OCI-M1 (cell line): Measurements from ENCODE around the gene C18orf63.
"Not testable (repeated sequence)": the region's sequence is repeated elsewhere in the genome, so short reads cannot be mapped to it uniquely, and the experiment has no call there.

Experiments
- DNase-seq: peaks from one replicate; lab custom pipeline; 2025; lab: John Stamatoyannopoulos, UW

Gene C18orf63

GRCh38 chr18:74315464-74316256, at the start of gene C18orf63:
Gene C18orf63, plus strand, starts transcription at chr18:74315839. Its CDS starts 2,027 bp downstream, at chr18:74317866.
- no peak for DNase-seq

DNA sequence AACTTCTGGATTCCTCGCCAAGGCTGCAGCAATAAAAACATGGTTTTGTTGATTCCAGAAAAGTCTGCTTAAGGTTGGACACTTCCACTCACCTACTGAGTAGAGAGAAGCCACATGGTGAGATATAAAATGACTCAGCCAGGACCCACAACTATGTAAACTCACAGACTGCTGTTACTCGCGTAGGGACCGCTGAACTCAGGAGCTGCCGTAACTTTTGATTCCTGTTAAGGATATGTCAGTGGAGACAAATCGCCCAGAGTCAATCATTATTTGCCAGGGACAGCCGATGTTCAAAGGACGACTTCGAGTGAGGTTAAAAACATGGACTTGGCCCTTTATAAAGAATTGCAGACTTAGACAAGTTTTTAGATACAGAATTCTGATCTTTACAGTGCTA, 49.5 kb upstream of the C18orf63 start:
- DNase-seq, result no peak

DNA sequence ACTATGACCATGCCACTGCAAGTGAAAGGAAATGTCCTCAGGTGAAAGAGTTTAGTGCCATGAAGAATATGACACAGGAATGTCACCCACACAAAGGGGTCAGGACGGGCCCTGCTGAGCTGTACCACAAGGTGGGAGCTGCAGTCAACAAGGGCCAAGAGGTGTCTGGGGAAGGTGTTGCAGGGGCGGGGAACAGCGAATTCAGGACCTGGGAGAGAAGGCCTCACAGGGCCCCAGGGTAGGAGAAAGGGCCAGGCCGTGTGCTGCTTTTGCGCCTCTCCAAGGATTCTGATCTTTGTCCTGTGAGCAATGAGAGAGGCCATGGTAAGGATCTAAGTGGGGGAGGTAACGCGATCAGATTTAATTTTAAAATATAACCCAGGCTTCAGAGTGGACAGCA, 47.5 kb upstream of the C18orf63 start:
- DNase-seq, result no peak

DNA sequence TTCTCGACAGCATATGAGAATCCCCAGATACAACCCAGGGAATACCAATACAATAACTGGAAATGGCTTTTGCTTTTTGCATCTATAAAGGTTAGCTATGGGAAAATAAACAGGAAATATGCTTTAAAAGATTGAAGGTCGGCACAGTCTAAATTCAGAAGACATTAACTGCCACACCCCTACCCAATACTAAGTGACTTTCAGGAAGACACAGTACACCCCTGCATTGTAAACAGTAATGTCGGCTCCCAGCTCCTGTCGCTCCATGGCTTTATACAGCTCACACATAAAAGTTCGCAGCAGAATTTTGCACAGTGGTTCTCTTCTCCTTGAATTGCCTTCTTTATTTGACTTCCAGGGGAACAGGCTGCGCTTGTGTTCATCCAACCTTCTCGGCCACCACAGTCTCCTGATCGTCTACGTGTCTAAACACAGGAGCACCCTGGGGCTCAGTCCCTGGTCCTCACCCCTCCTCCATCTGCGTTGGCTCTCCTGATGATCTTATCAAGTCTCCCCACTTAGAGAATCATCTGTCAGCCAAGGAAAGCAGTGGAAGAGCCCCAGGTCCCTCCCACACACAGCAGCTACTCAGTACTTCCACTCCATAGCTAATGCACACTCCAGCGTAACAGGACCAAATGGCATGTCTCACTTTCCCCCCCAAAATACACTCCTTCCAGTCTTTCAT, 46.6 kb upstream of the C18orf63 start:
- no peak for DNase-seq

DNA sequence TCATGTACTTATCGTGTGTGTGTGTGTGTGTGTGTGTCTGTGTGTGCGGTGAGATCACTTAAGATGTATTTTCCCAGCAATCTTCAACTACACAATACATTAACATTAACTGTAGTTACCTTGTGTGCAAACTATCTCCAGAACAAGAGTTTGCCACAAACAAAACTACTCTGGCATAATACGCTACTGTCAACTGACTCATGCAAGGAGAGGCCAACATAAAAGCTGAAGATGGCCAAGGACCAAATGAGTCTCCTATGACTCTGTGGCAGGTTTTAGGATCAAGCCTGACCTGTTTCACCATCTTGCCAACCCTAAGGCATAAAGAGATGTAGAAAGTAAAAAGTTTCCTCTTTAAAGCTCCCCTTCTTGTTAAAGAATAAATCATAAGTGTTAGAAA, 44.0 kb upstream of the C18orf63 start:
- DNase-seq, result no peak

DNA sequence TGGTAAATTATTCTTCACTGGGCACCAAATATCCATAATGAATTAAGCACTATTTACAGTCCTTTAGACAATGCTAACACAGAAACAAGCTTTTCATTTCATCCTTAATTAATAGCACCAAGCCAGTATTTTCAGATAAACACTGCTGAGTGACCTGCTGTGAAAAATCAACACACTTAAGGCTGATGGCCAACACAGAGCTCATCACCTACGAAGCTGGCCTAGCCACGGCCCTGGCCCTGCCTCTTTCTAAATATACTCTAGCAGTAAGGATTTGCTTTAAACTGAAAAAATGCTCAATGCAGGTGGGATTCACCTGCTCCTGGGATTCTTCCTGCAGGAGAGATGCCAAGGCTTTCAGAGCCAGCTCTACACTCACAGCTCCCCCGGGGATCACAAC, 42.2 kb upstream of the C18orf63 start:
- DNase-seq, result no peak

GRCh38 chr18:74274700-74275099, 40.9 kb upstream of the C18orf63 start:
- DNase-seq, result no peak

GRCh38 chr18:74275736-74276135, 39.9 kb upstream of the C18orf63 start:
- DNase-seq, result no peak

GRCh38 chr18:74276609-74277008, 39.0 kb upstream of the C18orf63 start:
- DNase-seq, result no peak

DNA sequence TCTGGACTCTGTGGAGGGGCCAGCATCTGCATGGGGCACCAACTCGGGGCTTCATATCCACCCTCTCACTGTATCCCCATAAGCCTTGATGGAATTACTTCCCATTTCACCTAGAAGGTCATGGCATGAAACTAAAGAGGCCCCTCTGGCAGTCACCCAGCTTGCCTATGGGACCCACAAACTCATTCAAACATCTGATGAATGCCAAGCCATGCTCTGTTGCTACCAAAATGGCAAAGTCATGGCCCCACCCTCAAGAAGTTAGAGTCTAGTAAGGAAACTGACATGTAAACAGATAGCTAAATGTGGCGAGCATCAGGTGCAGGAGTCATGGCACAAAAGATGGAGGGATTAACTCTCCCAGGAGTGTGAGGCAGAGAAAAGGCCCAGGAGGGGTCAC, 38.3 kb upstream of the C18orf63 start:
- DNase-seq, result no peak

- DNase-seq, result no peak
Measured at GRCh38 chr18:74278058-74278457, 37.6 kb upstream of the C18orf63 start.

DNA sequence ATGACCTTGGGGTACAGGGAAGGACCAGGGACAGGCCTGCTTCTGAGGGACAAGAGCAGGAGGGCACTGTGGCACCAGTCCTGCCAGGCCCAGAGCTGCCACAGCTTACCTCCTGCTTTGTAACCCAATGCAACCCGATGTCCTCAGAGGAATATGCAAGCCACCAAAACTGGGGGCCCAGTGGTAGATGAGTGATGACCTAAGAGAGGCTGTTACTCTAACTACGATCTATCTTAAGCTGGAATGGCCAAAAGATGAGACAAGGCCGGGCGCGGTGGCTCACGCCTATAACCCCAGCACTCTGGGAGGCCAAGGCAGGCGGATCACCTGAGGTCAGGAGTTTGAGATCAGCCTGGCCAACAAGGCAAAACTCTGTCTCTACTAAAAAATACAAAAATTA, 36.7 kb upstream of the C18orf63 start:
- no peak for DNase-seq

DNA sequence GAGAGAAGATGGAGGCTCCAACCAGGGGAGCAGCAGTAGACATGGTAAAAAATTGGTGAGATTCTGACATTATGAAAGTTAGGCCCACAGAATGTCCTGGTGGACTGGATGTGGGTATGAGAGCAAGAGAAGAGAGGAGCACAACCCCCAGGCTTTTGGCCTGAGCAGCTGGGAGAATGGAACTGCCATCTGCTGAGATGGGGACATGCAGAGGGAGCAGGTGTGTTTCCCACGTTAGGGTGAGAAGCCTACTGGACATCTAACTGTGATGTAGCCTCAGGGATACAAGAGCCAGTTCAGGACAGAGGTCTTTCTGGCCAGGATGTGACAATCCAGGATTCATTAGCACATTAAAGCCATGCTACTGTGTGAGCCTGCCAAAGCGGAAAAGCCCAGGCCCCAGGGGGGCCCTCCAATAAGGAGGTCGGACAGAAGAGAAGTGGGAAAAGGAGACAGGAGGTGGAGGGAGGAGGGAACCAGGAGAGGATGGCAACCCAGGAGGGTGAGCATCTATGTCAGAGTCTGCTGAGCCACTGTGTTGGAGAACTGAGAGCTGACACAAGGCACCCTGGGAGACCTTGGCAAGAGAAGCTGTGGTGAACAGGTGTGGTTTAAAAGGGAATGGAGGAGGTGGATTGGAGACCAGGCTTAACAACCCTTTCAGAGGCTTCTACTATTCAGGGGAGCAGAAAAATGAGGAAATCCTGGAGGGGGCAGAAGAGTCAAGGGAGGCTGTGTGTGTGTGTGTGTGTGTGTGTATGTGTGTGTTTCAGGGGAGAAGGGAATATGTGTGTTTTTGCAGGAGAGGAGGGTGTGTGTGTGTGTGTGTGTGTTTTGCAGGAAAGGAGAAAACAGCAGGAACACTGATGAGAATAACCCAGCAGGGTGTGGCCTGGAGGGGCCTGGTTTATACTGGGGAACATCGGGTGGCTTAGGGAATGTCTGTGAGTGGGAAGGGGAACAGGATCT, 34.3 kb upstream of the C18orf63 start:
- DNase-seq, result no peak

GRCh38 chr18:74281980-74282754, 33.5 kb upstream of the C18orf63 start:
- no peak for DNase-seq

GRCh38 chr18:74282755-74283554, 32.7 kb upstream of the C18orf63 start:
- no peak for DNase-seq

- DNase-seq, result no peak
Measured at GRCh38 chr18:74283646-74284045, 32.0 kb upstream of the C18orf63 start.

DNA sequence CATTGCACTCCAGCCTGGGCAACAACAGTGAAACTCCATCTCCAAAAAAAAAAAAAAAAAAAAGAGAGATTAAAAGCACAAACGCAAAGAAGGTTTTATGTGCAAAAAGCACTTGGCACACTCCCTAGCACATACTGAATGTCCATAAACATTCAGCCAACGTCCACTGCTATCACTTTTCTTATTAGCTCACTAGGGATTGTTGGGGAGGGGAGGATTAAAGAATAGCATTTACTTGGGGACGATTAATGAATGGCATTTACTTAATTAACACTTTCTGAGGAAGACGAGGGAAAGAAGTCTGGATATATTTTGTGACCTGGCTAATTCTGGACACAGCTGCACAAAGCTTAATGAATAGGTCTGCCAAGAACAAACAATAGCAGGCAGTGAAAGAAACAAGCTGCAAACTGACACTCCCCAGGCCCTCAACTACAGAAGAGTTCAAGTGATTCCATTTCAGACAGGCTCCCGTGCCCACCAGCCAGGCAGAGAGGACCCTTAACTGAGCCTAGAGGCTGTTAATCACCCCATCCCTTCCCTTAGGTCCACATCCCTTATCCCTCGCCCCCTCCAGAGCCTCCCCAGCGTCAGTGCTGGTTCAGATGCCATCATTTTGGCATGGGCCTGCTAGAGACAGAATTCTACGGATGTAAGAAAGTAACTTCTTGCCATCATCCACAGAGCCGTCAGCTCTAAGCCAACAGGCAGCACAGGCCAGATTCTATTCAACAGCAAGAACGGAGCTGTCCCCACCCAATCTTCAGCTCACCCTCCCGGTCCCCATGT, 31.3 kb upstream of the C18orf63 start:
- no peak for DNase-seq

- DNase-seq, result no peak
Measured at GRCh38 chr18:74284980-74285355, 30.7 kb upstream of the C18orf63 start.

- DNase-seq, result not testable (repeated sequence)
Measured at GRCh38 chr18:74285583-74285982, 30.1 kb upstream of the C18orf63 start.
